RWPE2 (cell line): ENCODE measurements around the gene CYP2J2.
A peak's percentile ranks its signal among the peaks of the same experiment; 100 is the strongest.

Experiments
- ATAC-seq: fragments of 200-7000 bp; cut with Tn5 transposase; 3 replicates; pipeline ENCODE4 v1.9.1; 2021; ENCODE audit warnings: low read depth
- DNase-seq: peaks from one replicate; pipeline ENCODE4 v3.0.0-alpha.2; 2020; ENCODE audit warnings: low spot score
- H3K27ac ChIP-seq: fragments of 450-650 bp; 2 replicates; pipeline ENCODE4 v1.5.1; 2017; ENCODE audit warnings: mild to moderate bottlenecking; ENCODE audit not compliant: poor library complexity, severe bottlenecking
- H3K27me3 ChIP-seq: fragments of 250-450 bp; sonication (Bioruptor Pico); 2 replicates; pipeline ENCODE4 v1.5.1; 2021; ENCODE audit warnings: mild to moderate bottlenecking, moderate library complexity; ENCODE audit not compliant: insufficient read depth, poor library complexity, severe bottlenecking
- H3K36me3 ChIP-seq: fragments of 250-450 bp; sonication (Bioruptor Pico); 2 replicates; pipeline ENCODE4 v1.5.1; 2020; ENCODE audit warnings: low read depth, mild to moderate bottlenecking, moderate library complexity
- H3K4me1 ChIP-seq: fragments of 250-450 bp; sonication (Bioruptor Pico); 2 replicates; pipeline ENCODE4 v1.5.1; 2021; ENCODE audit warnings: mild to moderate bottlenecking, moderate library complexity; ENCODE audit not compliant: insufficient read depth, poor library complexity, severe bottlenecking
- H3K4me3 ChIP-seq: fragments of 250-450 bp; sonication (Bioruptor Pico); 2 replicates; pipeline ENCODE4 v1.5.1; 2021; ENCODE audit warnings: mild to moderate bottlenecking, moderate library complexity; ENCODE audit not compliant: severe bottlenecking
- H3K9me3 ChIP-seq: fragments of 250-450 bp; sonication (Bioruptor Pico); 2 replicates; pipeline ENCODE4 v1.5.1; 2021; ENCODE audit warnings: mild to moderate bottlenecking, moderate library complexity; ENCODE audit not compliant: severe bottlenecking
- CTCF ChIP-seq: fragments of 450-650 bp; IDR thresholded peaks from one replicate; pipeline ENCODE4 v1.5.1; 2017; ENCODE audit warnings: mild to moderate bottlenecking, moderate library complexity; ENCODE audit not compliant: poor library complexity, severe bottlenecking

Gene CYP2J2

GRCh38 chr1:59898927-59899326 is 27.6 kb downstream of the CYP2J2 start:
- ATAC-seq (no peak), DNase-seq (no peak)
- Histone ChIP-seq H3K36me3 (no peaks in the 10 kb centered on the region), H3K27me3 (no peaks in the 10 kb centered on the region), H3K27ac (no peak overlapping the region), H3K4me3 (no peak overlapping the region), H3K9me3 (no peaks in the 10 kb centered on the region), H3K4me1 (no peaks in the 10 kb centered on the region)
- no peak for TF ChIP-seq CTCF

DNA sequence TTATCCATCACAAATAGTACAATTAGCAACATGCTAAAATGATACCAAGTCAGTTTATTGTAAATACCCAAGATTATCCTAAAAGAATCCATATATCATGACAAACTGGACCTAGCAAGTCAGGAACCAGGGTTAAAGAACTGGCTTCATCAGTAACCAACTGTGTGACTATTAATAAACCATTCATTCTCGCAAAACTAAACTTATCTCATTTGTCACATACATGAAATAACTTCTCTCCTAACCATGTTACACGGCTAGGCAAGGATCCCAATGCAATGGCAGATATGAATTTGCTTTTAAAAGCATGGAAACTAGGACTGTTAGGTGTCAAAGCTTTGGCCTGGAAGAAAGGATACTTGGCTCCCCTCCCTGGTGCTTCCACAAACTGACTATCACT is 29.4 kb downstream of the CYP2J2 start:
- H3K27me3 ChIP-seq = no peaks in the 10 kb centered on the region
- H3K4me1 ChIP-seq = no peaks in the 10 kb centered on the region
- H3K4me3 ChIP-seq = no peak overlapping the region
- no peak for TF ChIP-seq CTCF
- no peaks in the 10 kb centered on the region for H3K9me3 ChIP-seq
- DNase-seq (no peak), ATAC-seq (no peak)
- no peaks in the 10 kb centered on the region for H3K36me3 ChIP-seq
- H3K27ac ChIP-seq = no peak overlapping the region

- Histone ChIP-seq H3K36me3 (no peaks in the 10 kb centered on the region), H3K27me3 (no peaks in the 10 kb centered on the region), H3K9me3 (no peaks in the 10 kb centered on the region), H3K4me1 (no peaks in the 10 kb centered on the region), H3K27ac (no peak overlapping the region), H3K4me3 (no peak overlapping the region)
- no peak for TF ChIP-seq CTCF
- ATAC-seq = peak; percentile 46; the same call in 2 of the 3 replicates
- DNase-seq = no peak
These were observed 33.4 kb downstream of the CYP2J2 start for GRCh38 chr1:59892841-59893811.

- Histone ChIP-seq H3K27ac (no peak overlapping the region), H3K36me3 (no peaks in the 10 kb centered on the region), H3K4me1 (no peaks in the 10 kb centered on the region), H3K4me3 (no peak overlapping the region), H3K9me3 (no peaks in the 10 kb centered on the region), H3K27me3 (peaks cover 3% of the 10 kb centered on the region)
- DNase-seq (no peak), ATAC-seq (no peak)
- no peak for TF ChIP-seq CTCF
These were observed 41.3 kb downstream of the CYP2J2 start for GRCh38 chr1:59885160-59885832.
